Activated CD8-positive, alpha-beta T cell treated with anti-CD3 and anti-CD28 coated beads, Interleukin-2, amount 10 ng/mL, durations not matched to agents 7 days and 5 days (primary cell): ENCODE data around the gene ARFGEF2. TPM values are rescaled to one million over a fixed set of nuclear protein-coding genes. Genes with fewer than 3 reads are reported as not detected.

Source experiments
- ATAC-seq: fragments of 150-1000 bp; cut with Tn5 transposase; one replicate; pipeline ENCODE4 v1.10.0; 2021; ENCODE audit warnings: moderate library complexity
- CTCF ChIA-PET: fragments of 350-600 bp; sonication (Branson Sonifier 250); formaldehyde crosslinking; loops from one replicate; lab custom pipeline; 2021; ENCODE audit warnings: antibody characterized with exemption; lab: Charles Lee
- POLR2A ChIA-PET: fragments of 350-600 bp; sonication (Branson Sonifier 250); formaldehyde crosslinking; loops from one replicate; lab custom pipeline; 2021; ENCODE audit warnings: antibody characterized with exemption; lab: Charles Lee
- DNase-seq: peaks from one replicate; pipeline ENCODE4 v3.0.0-alpha.2; 2020
- H3K27ac Mint-ChIP-seq: one replicate; pipeline ENCODE4 v1.8.0; 2021; ENCODE audit warnings: mild to moderate bottlenecking, mixed read lengths
- H3K27me3 Mint-ChIP-seq: one replicate; pipeline ENCODE4 v1.8.0; 2021; ENCODE audit warnings: low read depth, mixed read lengths
- H3K36me3 Mint-ChIP-seq: one replicate; pipeline ENCODE4 v1.8.0; 2021; ENCODE audit warnings: low read depth, mixed read lengths
- H3K4me1 Mint-ChIP-seq: one replicate; pipeline ENCODE4 v1.8.0; 2021; ENCODE audit warnings: low read depth, mixed read lengths
- H3K4me3 Mint-ChIP-seq: one replicate; pipeline ENCODE4 v1.8.0; 2021; ENCODE audit warnings: mild to moderate bottlenecking, mixed read lengths
- H3K9me3 Mint-ChIP-seq: one replicate; pipeline ENCODE4 v1.8.0; 2022; ENCODE audit warnings: mixed read lengths; ENCODE audit not compliant: insufficient read depth
- total RNA-seq, 2 experiments: library from RNA; stranded (reverse); gene quantifications; one replicate each; pipeline ENCODE4 v1.2.3, GENCODE V29; 2021

ARFGEF2 gene
- total RNA-seq, 2 experiments from 2014 or later: 19.1 to 20.1 TPM

GRCh38 chr20:48919882-48920526 lies 1.5 kb upstream of the ARFGEF2 start:
- POLR2A ChIA-PET: no interaction called here
- no peaks in the 10 kb centered on the region for H3K36me3 Mint-ChIP-seq

GRCh38 chr20:48920527-48921167 lies 864 bp upstream of the ARFGEF2 start:
- Mint-ChIP-seq H3K9me3 (no peaks in the 10 kb centered on the region), H3K36me3 (no peaks in the 10 kb centered on the region), H3K27ac (peak overlapping the region; percentile 93), H3K27me3 (no peaks in the 10 kb centered on the region), H3K4me1 (peaks cover 35% of the 10 kb centered on the region), H3K4me3 (peak overlapping the region; percentile 85)
- DNase-seq (no peak), ATAC-seq (no peak)
- POLR2A ChIA-PET: interaction anchor here (0.6 kb wide), 1 partner anchor 1614 kb away, joined by 5 read pairs; no protein-coding TSS in a partner anchor
- CTCF ChIA-PET: interaction anchor here (1.2 kb wide), 1 partner anchor 263 kb away, joined by 6 read pairs; no protein-coding TSS in a partner anchor

More at GRCh38 chr20:48919882-48920526, 1.5 kb upstream of the ARFGEF2 start:
- DNase-seq (no peak), ATAC-seq (no peak)
- no peaks in the 10 kb centered on the region for H3K27me3 Mint-ChIP-seq
- peak overlapping the region; percentile 85 for H3K4me3 Mint-ChIP-seq
- peaks cover 35% of the 10 kb centered on the region for H3K4me1 Mint-ChIP-seq
- CTCF ChIA-PET: interaction anchor here (1.2 to 1.6 kb wide), 2 partner anchors 15 to 262 kb away, joined by 6 to 7 read pairs; no protein-coding TSS in a partner anchor
- H3K9me3 Mint-ChIP-seq: no peaks in the 10 kb centered on the region
- peak overlapping the region; percentile 65 for H3K27ac Mint-ChIP-seq

GRCh38 chr20:48921883-48922820 lies 641 bp downstream of the ARFGEF2 start:
- POLR2A ChIA-PET: interaction anchor here (0.6 to 1.5 kb wide), 6 partner anchors 22 to 290 kb away, joined by 3 to 8 read pairs (median 4); partner anchors contain the start of gene CSE1L

GRCh38 chr20:48923149-48923718 lies 1.7 kb downstream of the ARFGEF2 start:
- no peak for ATAC-seq
- no peaks in the 10 kb centered on the region for H3K9me3 Mint-ChIP-seq
- ChIA-PET POLR2A (no interaction called here), CTCF (no interaction called here)
- no peaks in the 10 kb centered on the region for H3K27me3 Mint-ChIP-seq
- H3K36me3 Mint-ChIP-seq: peaks cover 4% of the 10 kb centered on the region
- no peak overlapping the region for H3K4me3 Mint-ChIP-seq
- no peak overlapping the region for H3K27ac Mint-ChIP-seq
- DNase-seq: no peak
- H3K4me1 Mint-ChIP-seq: peaks cover 39% of the 10 kb centered on the region

More at GRCh38 chr20:48921883-48922820, 641 bp downstream of the ARFGEF2 start:
- Mint-ChIP-seq H3K9me3 (no peaks in the 10 kb centered on the region), H3K4me3 (peak overlapping the region; percentile 78), H3K27me3 (no peaks in the 10 kb centered on the region), H3K36me3 (peaks cover 3% of the 10 kb centered on the region), H3K4me1 (peaks cover 39% of the 10 kb centered on the region), H3K27ac (peak overlapping the region; percentile 85)
- CTCF ChIA-PET: interaction anchor here (0.8 to 1.3 kb wide), 4 partner anchors 17 to 302 kb away, joined by 3 read pairs; no protein-coding TSS in a partner anchor
- ATAC-seq: peak; percentile 65
- peak; percentile 25 for DNase-seq

GRCh38 chr20:48924756-48925109 lies 3.2 kb downstream of the ARFGEF2 start:
- H3K9me3 Mint-ChIP-seq: no peaks in the 10 kb centered on the region
- no peak for ATAC-seq
- no peak for DNase-seq
- ChIA-PET POLR2A (no interaction called here), CTCF (no interaction called here)
- H3K4me1 Mint-ChIP-seq: peaks cover 39% of the 10 kb centered on the region
- no peak overlapping the region for H3K4me3 Mint-ChIP-seq
- no peak overlapping the region for H3K27ac Mint-ChIP-seq
- peaks cover 4% of the 10 kb centered on the region for H3K36me3 Mint-ChIP-seq
- no peaks in the 10 kb centered on the region for H3K27me3 Mint-ChIP-seq

- no peak for DNase-seq
- H3K36me3 Mint-ChIP-seq: peaks cover 4% of the 10 kb centered on the region
- no peak overlapping the region for H3K4me3 Mint-ChIP-seq
- H3K4me1 Mint-ChIP-seq: peaks cover 27% of the 10 kb centered on the region
- no peak overlapping the region for H3K27ac Mint-ChIP-seq
- no peaks in the 10 kb centered on the region for H3K27me3 Mint-ChIP-seq
- ChIA-PET POLR2A (no interaction called here), CTCF (interaction anchor here (1.0 kb wide), 1 partner anchor 1448 kb away, joined by 3 read pairs; no protein-coding TSS in a partner anchor)
- no peak for ATAC-seq
- H3K9me3 Mint-ChIP-seq: no peaks in the 10 kb centered on the region
Observed at GRCh38 chr20:48926267-48926666, 4.8 kb downstream of the ARFGEF2 start.

- Mint-ChIP-seq H3K36me3 (peaks cover 4% of the 10 kb centered on the region), H3K27me3 (no peaks in the 10 kb centered on the region), H3K9me3 (no peaks in the 10 kb centered on the region), H3K4me1 (peaks cover 26% of the 10 kb centered on the region), H3K27ac (no peak overlapping the region), H3K4me3 (no peak overlapping the region)
- DNase-seq (no peak), ATAC-seq (no peak)
- CTCF ChIA-PET: interaction anchor here (1.0 kb wide), 1 partner anchor 1448 kb away, joined by 3 read pairs; no protein-coding TSS in a partner anchor
- POLR2A ChIA-PET: no interaction called here
Observed at GRCh38 chr20:48926821-48927220, 5.3 kb downstream of the ARFGEF2 start.

- H3K4me3 Mint-ChIP-seq: no peak overlapping the region
- no peaks in the 10 kb centered on the region for H3K27me3 Mint-ChIP-seq
- DNase-seq (no peak), ATAC-seq (no peak)
- H3K9me3 Mint-ChIP-seq: no peaks in the 10 kb centered on the region
- H3K27ac Mint-ChIP-seq: no peak overlapping the region
- H3K4me1 Mint-ChIP-seq: peaks cover 7% of the 10 kb centered on the region
- POLR2A ChIA-PET: no interaction called here
- CTCF ChIA-PET: no interaction called here
- H3K36me3 Mint-ChIP-seq: peaks cover 4% of the 10 kb centered on the region
Observed at GRCh38 chr20:48928832-48929725, 7.6 kb downstream of the ARFGEF2 start.

GRCh38 chr20:48930035-48930434 lies 8.5 kb downstream of the ARFGEF2 start:
- no peaks in the 10 kb centered on the region for H3K9me3 Mint-ChIP-seq
- peaks cover 5% of the 10 kb centered on the region for H3K36me3 Mint-ChIP-seq
- POLR2A ChIA-PET: no interaction called here
- DNase-seq: no peak
- CTCF ChIA-PET: no interaction called here
- no peaks in the 10 kb centered on the region for H3K27me3 Mint-ChIP-seq
- no peak overlapping the region for H3K4me3 Mint-ChIP-seq
- H3K27ac Mint-ChIP-seq: no peak overlapping the region
- ATAC-seq: no peak
- peaks cover 10% of the 10 kb centered on the region for H3K4me1 Mint-ChIP-seq

- H3K27ac Mint-ChIP-seq: no peak overlapping the region
Observed at GRCh38 chr20:48930878-48931277, 9.4 kb downstream of the ARFGEF2 start.

More at GRCh38 chr20:48930878-48931277, 9.4 kb downstream of the ARFGEF2 start:
- peaks cover 10% of the 10 kb centered on the region for H3K4me1 Mint-ChIP-seq
- H3K4me3 Mint-ChIP-seq: no peak overlapping the region
- H3K27me3 Mint-ChIP-seq: no peaks in the 10 kb centered on the region
- no peak for ATAC-seq
- no peaks in the 10 kb centered on the region for H3K9me3 Mint-ChIP-seq
- DNase-seq: no peak
- H3K36me3 Mint-ChIP-seq: peaks cover 5% of the 10 kb centered on the region
- POLR2A ChIA-PET: no interaction called here
- CTCF ChIA-PET: no interaction called here
